ENCODE results near the gene TRABD2B.

The TRABD2B gene

DNA sequence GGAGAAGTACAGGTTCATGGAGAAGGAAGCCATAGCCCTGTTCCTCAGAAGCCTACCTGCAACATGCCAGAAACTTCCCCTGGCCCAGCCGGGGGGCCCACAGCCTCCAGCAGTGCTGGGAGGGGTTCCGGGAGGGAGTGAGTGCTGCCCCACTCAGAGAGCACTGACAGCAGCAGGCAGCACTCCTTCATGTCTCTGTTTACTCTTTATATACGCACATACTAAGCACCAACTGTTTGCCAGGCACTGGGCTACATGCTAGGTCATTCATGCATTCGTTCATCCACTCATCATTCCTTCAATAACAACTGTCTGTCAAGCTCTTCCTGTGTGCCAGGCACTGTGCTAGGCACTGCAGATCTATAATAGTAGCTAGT is 120.6 kb downstream of the TRABD2B start:
- TF ChIP-seq CTCF (IDR thresholded peaks at IDR 0.05), result no peak
- TF ChIP-seq ZFX (IDR thresholded peaks at IDR 0.05; ENCODE audit: borderline replicate concordance), result no peak
- no peak overlapping the region for H3K27ac ChIP-seq

GRCh38 chr1:47875831-47876586 is 121.2 kb downstream of the TRABD2B start:
- no peak overlapping the region for H3K27ac ChIP-seq
- TF ChIP-seq CTCF (IDR thresholded peaks at IDR 0.05) (no peak), ZFX (IDR thresholded peaks at IDR 0.05; ENCODE audit: borderline replicate concordance) (no peak)

- TF ChIP-seq CTCF (IDR thresholded peaks at IDR 0.05), result no peak
- no peak overlapping the region for H3K27ac ChIP-seq
Measured at GRCh38 chr1:47875036-47875435, 122.1 kb downstream of the TRABD2B start.

- no peak for TF ChIP-seq ZFX (IDR thresholded peaks at IDR 0.05; ENCODE audit: borderline replicate concordance)
- no peak for TF ChIP-seq CTCF (IDR thresholded peaks at IDR 0.05)
- H3K27ac ChIP-seq, result no peak overlapping the region
Measured at GRCh38 chr1:47873337-47873736, 123.8 kb downstream of the TRABD2B start.

- no peak for TF ChIP-seq ZFX (IDR thresholded peaks at IDR 0.05; ENCODE audit: borderline replicate concordance)
- no peak for TF ChIP-seq CTCF (IDR thresholded peaks at IDR 0.05)
- H3K27ac ChIP-seq, result no peak overlapping the region
Measured at GRCh38 chr1:47872886-47873285, 124.3 kb downstream of the TRABD2B start.

DNA sequence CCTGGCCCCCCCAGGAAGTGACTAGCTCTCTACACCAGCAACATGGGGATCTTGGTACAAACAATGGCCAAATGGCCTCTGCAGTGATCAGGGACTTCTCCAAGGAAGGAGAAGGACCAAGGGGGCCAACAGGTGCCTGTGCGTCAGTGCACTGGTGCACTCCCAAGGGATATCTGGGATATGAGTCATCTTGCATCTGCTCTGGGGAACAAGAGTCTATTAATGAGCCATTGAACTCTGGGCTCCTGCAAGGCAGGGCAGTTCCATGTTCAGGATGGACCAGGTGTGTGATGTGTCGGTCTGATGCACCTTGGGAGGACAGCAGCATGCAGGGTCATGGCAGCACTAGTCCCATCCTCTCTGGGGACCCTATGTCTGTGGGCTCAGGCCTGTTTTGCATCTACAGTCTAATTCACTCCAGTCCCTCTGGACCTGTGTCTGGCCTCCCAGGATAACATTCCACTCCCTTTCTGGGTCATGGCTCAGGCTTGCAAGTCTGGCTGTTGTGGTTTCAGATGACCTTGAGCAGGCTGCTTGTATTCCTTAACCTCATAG is 125.3 kb downstream of the TRABD2B start:
- no peak overlapping the region for H3K27ac ChIP-seq
- TF ChIP-seq CTCF (IDR thresholded peaks at IDR 0.05), result no peak
- no peak for TF ChIP-seq ZFX (IDR thresholded peaks at IDR 0.05; ENCODE audit: borderline replicate concordance)

GRCh38 chr1:47870946-47871676 is 126.1 kb downstream of the TRABD2B start:
- TF ChIP-seq ZFX (IDR thresholded peaks at IDR 0.05; ENCODE audit: borderline replicate concordance) (no peak), CTCF (IDR thresholded peaks at IDR 0.05) (no peak)
- no peak overlapping the region for H3K27ac ChIP-seq
